NCI-H2196 treated with DMSO at 0.1 percent for 48 hours (cell line): ENCODE measurements around the gene CALHM2.
A peak's percentile ranks its signal among the peaks of the same experiment; 100 is the strongest.

ENCODE experiments used
- DNase-seq: peaks from one replicate; lab custom pipeline; 2025; ENCODE audit not compliant: unreplicated experiment; lab: John Stamatoyannopoulos, UW

Gene CALHM2

GRCh38 chr10:103476046-103476768 is 24.0 kb upstream of the CALHM2 start:
- DNase-seq, result no peak

DNA sequence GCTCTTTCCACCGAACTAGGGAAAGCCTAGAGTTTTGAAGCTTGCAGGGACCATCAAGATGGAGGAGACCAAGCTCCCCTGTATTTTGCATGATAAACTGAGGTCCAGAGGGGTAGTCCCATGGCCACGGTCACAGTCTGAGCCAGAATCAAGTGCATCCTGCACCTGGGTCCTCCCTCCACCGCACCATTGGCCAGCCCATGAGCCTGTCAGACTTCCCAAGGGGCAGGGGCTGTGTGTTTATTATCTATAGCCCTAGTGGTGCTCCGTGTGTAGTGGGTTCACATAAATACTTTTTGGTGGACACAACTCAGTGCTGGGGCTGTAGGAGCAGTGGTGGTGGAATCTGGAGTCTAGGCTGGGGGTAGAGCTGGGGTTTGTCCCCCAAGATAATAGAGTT is 23.3 kb upstream of the CALHM2 start:
- DNase-seq, result no peak

GRCh38 chr10:103474077-103474476 is 21.9 kb upstream of the CALHM2 start:
- DNase-seq, result no peak

GRCh38 chr10:103473261-103473671 is 21.1 kb upstream of the CALHM2 start:
- DNase-seq, result no peak

- no peak for DNase-seq
Observed at GRCh38 chr10:103472005-103472404, 19.8 kb upstream of the CALHM2 start.

GRCh38 chr10:103470761-103471653 is 18.8 kb upstream of the CALHM2 start:
- no peak for DNase-seq

DNA sequence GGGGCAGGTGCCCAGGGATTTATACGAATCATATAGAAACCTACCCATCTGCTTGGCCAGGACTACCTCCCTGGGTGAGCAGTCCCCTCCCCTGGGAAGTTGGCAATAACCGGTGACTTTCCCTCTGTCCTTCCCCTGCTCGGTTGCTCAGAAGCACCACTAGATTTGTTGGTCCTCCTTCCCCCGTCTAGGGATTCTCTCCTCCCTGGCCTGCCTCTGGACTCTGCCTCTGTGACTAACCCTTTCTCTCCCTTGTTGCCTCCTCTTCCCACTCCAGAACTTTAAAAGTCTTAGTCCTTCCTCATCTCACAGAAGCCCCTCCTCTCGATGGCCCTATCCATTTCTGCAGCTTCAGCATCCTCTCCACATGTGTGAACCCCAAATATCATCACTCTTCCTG is 17.0 kb upstream of the CALHM2 start:
- DNase-seq, result no peak

GRCh38 chr10:103467406-103467805 is 15.2 kb upstream of the CALHM2 start:
- DNase-seq, result no peak

DNA sequence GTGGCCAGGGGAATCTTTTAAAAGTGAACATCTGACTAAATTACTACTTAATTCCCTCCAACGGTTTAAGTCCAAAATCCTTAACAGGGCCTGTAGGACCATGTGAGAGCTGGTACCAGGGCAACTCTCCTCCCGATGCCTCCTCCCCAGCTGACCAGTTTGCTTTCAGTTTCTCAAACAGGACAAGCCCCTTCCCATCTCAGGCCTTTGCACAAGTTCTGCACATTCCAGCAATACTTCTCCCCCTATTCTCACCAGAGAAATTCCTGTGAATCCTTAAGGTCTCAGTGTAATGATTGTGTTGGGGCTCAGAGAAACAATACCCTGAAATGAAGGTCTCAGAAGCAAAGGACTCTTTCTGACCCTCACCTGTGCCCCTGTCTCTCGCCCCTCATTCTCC is 14.6 kb upstream of the CALHM2 start:
- DNase-seq, result no peak

DNA sequence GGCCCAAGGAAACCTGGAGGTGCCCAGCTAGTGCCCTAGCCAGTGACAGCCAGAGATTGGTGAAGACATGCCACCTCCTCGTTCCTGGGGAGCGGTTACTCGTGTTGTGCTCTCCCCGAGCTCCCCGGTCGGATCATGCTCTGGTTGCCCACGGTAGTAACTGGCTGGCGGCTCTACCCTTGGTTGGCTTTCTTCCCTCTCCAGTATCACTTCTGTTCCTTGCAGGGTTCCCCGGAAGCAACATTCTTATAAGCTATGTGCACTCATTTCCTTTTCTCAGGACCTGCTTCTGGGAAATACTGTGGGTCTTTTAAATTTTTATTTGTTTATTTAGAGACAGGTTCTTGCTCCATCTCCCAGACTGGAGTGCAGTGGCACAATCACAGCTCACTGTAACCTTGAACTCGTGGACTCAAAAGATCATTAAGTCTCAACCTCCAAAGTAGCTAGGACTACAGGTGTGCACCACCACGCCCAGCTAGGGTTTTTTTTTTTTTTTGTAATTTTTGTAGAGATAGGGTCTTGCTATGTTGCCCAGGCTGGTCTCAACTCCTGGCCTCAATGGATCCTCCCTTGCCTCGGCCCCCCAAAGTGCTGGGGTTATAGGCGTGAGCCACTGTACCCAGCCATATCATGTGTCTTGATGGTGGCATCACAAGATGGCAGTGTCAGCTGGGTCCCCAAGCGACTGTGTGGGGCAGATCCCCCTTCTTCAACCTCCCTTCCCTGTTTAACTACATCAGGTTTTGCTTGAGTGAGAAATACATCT is 13.4 kb upstream of the CALHM2 start:
- DNase-seq, result no peak

DNA sequence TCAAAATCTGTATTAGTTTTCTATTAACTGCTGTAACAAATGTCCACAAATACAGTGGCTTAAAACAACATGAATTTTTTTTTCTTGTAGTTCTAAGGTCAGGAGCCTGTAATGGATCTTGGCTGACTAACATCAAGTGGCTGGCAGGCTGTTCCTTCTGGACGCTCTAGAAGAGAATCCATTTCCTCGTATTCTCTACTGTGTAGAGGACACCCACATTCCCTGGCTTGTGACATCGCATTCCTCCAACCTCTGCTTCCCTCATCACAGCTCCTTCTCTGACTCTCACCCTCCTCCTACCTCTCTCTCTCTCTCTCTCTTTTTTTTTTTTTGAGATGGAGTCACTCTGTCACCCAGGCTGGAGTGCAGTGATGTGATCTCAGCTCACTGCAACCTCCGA is 11.3 kb upstream of the CALHM2 start:
- DNase-seq, result no peak

- no peak for DNase-seq
Observed at GRCh38 chr10:103459615-103460014, 7.4 kb upstream of the CALHM2 start.

GRCh38 chr10:103458720-103459119 is 6.5 kb upstream of the CALHM2 start, which contains the start of gene CALHM1:
CALHM1 (minus strand) TSS chr10:103458900; CDS start chr10:103458751, 149 bp downstream.
- peak; percentile 68 for DNase-seq

DNA sequence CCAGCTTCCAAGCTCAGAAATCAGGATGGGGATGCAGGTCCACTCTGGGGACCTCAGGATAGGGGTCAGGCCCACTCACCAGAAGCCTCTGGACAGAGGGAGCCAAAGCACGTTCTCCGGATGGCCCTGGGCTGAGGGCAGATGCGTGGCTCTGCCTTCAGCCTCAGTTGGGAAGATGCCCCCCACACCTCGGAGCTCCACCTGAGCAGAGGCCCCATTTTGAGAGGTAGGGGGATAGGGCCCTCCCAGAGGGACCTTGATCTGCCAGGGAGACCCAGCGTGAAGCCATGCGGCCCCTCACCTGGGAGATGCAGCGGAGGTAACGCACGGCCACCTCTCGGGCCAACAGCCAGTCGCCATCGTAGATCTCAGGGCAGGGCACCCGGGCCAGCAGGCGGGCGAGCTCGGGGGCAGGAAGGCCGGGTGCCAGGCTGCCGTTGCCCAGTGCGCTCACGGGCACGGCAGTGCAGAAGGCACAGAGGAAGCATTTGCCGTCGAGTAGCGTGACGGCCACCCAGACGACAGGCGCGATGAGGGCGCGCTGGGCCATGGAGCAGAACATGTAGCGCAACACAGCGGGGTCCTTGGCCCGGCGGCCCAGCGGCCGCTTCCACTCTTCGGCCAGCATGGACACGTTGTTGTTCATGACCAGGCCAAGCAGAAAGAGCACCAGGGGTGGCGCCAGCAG is 5.9 kb upstream of the CALHM2 start:
- no peak for DNase-seq

GRCh38 chr10:103457176-103457712 is 5.1 kb upstream of the CALHM2 start:
- DNase-seq, result no peak

GRCh38 chr10:103456074-103456660 is 4.0 kb upstream of the CALHM2 start:
- DNase-seq, result no peak

DNA sequence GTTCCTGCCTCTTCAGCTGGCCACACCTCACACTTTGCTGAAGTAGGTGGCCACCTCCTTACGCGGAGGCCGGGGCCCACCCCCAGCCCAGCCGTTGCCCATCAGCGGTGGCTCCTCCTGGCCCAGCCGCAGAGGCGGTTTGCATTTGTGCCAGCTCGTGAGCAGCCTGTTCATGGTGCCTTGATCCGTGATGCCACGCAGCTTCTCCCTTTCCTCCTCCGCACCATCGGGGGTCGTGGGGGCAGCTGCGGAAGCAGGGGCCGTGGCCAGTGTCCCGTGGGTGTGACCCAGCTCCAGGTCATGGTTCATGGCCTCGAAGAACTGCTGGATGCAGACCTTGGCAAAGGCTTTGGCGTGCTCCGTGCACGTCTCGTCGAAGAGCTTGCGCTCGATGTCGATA is 3.1 kb upstream of the CALHM2 start:
- DNase-seq, result no peak

GRCh38 chr10:103454026-103454425 is 1.9 kb upstream of the CALHM2 start:
- no peak for DNase-seq

- no peak for DNase-seq
Observed at GRCh38 chr10:103452506-103453230, 498 bp upstream of the CALHM2 start.
